Measurements from ENCODE around the gene IER5L. TPM values are rescaled to one million over a fixed set of nuclear protein-coding genes. Genes with fewer than 3 reads are reported as not detected.

Gene IER5L
- total RNA-seq, 2 donors from 2014 or later, result 23.5 to 35.0 TPM

DNA sequence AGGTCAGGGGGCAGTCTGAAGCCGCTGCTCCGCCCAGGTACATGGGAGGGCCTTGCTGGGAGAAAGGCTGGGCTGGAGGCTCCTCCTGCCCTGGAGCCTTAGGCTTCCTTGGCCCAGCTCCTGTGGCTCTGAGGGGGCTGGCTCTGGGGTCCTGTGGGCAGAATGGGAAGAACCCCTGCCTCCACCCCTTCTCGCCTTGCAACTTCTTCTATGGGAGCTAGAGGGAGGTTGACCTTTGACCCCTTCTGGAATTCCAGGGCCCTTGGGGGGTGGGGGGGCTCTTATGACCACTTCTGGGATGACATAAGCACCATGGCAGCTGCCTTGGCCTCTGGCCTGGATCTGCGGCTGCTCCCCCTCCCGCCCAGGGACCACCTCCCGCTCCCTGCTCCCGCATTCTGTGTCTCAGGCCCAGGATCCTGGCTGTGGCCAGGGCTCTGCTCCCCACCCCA is 32.2 kb downstream of the IER5L start:
- no peak for DNase-seq (ENCODE audit: low spot score)
- intact Hi-C loops (cut with DNase I), result loop anchor here in 1 of 2 donors (10.0 kb wide), 1 partner anchor 349 kb away; no protein-coding TSS in a partner anchor

DNA sequence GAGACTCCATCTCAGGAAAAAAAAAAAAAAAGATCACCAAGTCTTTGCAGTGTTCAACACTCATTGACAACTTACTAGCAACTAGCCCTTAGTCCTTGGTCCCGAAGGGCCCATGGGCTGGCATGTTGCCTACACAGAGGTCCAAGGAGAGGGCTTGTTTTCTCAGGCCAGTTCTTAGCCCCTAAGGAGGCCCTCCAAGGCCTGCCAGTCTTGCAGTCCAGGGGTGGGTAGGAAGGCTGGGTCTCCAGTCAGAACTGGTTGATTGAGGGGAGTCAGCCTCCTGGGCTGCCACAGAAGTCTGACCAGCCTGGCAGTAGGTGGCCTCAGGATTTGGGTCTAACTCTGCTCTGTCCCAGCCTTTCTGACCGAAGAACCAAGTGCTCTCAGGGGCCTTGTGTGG is 32.7 kb downstream of the IER5L start:
- intact Hi-C loops (cut with DNase I), result loop anchor here in 1 of 2 donors (10.0 kb wide), 1 partner anchor 349 kb away; no protein-coding TSS in a partner anchor
- DNase-seq (ENCODE audit: low spot score), result no peak

- peak; percentile 97 for DNase-seq (ENCODE audit: low spot score)
- intact Hi-C loops (cut with DNase I), result loop anchor here (5.0 to 10.0 kb wide), 4 partner anchors 34 to 354 kb away; partner anchors contain the start of gene IER5L (in 1 of the 2)
Measured at GRCh38 chr9:129143031-129143927, 34.8 kb downstream of the IER5L start.

DNA sequence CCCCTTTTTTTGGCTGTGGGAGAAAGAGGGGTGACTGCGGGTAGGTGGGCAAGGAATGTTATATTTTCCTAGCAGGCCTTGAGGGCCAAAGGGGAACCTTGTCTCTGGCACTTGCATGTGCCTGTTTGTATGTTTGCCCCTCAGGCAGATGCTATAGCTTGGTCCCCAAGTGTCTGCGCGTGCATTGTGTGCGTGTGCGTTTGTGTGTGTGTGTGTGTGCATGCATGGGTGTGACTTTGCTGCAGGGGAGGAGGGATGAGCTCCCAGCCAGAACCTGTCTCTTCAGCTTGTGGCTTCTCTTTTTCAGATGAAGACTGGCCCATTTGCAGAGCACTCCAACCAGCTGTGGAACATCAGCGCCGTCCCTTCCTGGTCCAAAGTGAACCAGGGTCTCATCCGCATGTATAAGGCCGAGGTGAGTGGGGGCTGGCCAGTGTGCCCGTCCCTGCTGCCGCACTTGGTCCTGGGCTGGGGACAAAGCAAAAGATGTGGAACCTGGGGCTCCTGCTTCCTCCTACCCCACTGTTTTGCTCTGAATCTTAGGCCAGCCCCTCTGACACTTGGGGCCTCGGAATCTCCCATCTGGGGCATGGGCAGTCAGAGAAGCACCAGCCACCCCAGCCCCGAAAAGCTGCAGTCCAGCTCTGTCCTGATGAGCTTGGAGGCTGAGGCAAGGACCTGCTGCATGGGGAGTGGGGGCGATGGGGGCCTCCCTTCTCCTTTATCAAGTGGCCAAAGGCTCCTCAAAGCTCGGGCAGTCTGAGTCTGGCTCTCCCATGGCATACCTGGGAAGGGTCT is 35.7 kb downstream of the IER5L start:
- DNase-seq (ENCODE audit: low spot score), result no peak
- intact Hi-C loops (cut with DNase I), result loop anchor here (5.0 to 10.0 kb wide), 4 partner anchors 35 to 355 kb away; partner anchors contain the start of gene IER5L (in 1 of the 2)

DNA sequence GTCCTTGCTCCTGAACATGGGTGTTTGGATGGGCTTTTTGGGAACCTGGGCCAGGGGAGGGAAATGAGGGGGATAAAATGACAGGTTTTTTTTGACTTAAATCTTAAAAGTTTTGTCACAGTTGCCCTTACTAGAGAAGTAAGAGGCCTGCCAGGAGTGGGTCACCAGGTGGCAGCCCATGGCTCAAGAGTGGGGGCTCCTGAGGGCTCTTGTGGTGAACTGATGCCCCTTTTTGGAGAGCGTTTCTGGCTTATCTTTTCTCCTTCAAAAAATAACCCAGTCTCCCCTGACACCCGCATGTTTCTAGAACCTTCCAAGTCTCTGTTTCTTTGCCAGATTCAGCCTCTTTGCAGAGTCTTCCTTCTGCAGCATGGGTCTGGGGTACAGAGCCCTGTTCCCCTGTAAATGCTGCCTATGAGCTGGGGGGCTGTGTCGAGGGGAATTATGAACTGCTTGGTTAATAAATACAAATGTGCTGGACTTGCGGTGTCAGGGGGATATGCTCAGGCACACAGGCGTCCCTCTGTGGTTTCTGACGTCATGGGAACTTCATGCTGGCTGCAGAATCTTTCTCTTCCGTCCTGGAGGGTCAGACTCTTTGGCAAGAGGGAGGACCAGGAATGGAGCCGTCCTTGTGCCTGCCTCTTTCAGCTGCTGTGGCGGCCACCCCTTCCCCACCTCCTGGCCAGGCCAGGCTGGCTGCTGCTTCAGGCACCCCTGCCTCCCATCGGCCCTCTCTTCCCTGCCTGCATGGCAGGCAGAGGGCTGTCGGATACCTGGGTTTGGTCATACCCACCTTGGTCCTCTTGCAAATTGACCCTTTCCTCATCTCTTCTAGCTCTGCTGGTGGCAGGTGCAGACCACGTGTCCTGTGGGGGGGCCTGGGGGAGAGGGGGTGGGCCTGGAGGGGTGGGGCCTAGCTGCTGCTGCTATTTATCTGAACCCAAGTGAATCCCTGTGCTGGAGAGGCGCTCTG is 36.7 kb downstream of the IER5L start:
- DNase-seq (ENCODE audit: low spot score), result no peak
- intact Hi-C loops (cut with DNase I), result loop anchor here (5.0 to 10.0 kb wide), 4 partner anchors 36 to 356 kb away; partner anchors contain the start of gene IER5L (in 1 of the 2)

DNA sequence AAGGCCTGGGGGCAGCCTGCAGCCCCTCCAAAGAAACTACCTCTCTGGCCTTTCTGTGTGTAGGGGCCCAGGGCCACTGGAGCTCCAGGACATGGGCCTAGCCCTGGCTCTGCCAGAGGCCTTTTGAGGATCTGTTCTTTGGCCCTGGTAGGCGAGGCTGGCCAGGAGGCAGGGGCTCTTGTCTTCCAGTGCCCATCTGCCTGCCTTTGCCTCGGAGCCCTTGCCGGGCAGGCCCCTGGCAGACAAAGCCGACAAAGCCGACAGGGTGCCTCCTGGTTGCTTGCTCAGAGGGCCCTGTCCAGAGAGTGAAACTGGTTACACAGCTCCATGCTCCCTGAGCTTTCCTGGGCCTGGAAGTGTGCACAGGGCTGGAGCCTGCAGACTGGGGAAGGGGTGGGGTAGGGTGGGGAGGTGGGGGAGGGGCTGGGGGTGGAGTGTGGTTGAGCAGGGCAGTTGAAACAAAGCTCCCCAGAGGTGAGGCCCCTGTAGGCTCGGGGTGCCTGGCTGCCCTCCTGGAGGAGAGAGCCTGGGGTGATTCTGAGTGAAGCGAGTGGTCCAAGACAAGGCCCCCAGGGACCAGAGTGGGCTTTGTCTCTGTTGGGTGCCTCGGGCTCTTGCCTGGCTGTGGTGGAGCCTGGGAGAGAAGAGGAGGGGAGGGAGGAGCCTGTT is 37.5 kb downstream of the IER5L start:
- intact Hi-C loops (cut with DNase I), result loop anchor here (5.0 to 10.0 kb wide), 4 partner anchors 37 to 357 kb away; partner anchors contain the start of gene IER5L (in 1 of the 2)
- DNase-seq (ENCODE audit: low spot score), result no peak

- intact Hi-C loops (cut with DNase I), result loop anchor here (1.0 to 10.0 kb wide), 6 partner anchors 37 to 645 kb away; partner anchors contain the start of gene IER5L (in 1 of the 2)
- peak; percentile 97 for DNase-seq (ENCODE audit: low spot score)
Measured at GRCh38 chr9:129139993-129140396, 38.1 kb downstream of the IER5L start.

GRCh38 chr9:129139233-129139992 is 38.6 kb downstream of the IER5L start:
- peak; percentile 89 for DNase-seq (ENCODE audit: low spot score)
- intact Hi-C loops (cut with DNase I), result loop anchor here (1.0 to 10.0 kb wide), 2 partner anchors 471 to 645 kb away; no protein-coding TSS in a partner anchor

DNA sequence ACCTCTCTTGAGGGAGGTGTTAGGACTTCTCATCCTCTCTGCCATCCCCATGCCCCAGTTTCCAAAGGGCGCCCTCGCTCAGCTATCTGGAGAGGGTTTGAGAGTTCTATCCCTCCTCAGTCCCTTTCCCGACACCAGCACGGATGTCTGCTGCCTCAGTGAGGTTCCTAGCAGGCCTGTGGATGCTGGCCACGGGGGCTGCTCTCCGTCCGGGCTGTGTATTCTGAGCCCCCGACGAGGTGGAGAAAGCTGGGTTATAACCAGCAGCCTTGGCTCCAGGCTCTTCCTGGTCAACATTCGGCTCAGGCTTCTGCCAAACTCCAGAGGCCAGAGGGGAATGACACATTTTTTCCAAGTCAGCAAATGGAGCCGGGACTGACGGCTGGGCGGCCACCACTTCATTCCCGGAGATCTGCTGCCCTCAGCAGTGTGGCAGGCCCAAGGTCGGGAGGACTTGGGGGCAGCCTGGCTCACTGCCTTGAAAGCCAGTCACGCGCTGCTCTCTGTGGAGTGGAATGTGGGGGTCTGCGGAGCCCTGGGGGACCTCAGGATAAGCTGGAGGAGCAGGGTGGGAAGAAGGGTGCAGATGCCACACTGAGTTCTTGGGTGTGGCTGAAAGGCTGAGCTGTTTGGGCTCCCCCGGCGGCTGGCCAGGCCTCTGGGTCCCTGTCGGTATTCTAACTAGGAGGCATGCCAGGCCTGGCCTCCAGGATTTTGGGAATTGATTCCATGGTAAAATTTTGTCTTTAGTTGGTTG is 39.4 kb downstream of the IER5L start:
- DNase-seq (ENCODE audit: low spot score), result peak; percentile 92
- intact Hi-C loops (cut with DNase I), result loop anchor here (1.0 to 10.0 kb wide), 2 partner anchors 472 to 646 kb away; no protein-coding TSS in a partner anchor

DNA sequence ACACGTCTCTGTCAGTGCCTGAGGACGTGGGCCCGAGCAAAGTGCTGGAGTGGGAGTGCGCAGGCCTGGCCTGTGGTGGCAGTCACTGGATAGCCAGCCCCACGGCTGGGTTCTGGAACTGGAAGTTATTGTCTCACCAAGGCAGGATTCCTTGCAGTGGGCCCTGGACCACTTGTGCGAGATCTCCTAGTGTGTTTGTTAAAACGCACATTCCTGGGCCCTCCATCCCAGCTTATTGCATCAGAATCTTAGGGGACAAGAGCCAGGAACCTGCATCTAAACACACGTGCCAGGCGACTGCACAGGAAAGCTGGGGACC is 40.0 kb downstream of the IER5L start:
- no peak for DNase-seq (ENCODE audit: low spot score)
- intact Hi-C loops (cut with DNase I), result loop anchor here in 1 of 2 donors (10.0 kb wide), 1 partner anchor 647 kb away; no protein-coding TSS in a partner anchor

GRCh38 chr9:129137292-129138143 is 40.5 kb downstream of the IER5L start:
- intact Hi-C loops (cut with DNase I), result loop anchor here in 1 of 2 donors (10.0 kb wide), 1 partner anchor 647 kb away; no protein-coding TSS in a partner anchor
- no peak for DNase-seq (ENCODE audit: low spot score)

DNA sequence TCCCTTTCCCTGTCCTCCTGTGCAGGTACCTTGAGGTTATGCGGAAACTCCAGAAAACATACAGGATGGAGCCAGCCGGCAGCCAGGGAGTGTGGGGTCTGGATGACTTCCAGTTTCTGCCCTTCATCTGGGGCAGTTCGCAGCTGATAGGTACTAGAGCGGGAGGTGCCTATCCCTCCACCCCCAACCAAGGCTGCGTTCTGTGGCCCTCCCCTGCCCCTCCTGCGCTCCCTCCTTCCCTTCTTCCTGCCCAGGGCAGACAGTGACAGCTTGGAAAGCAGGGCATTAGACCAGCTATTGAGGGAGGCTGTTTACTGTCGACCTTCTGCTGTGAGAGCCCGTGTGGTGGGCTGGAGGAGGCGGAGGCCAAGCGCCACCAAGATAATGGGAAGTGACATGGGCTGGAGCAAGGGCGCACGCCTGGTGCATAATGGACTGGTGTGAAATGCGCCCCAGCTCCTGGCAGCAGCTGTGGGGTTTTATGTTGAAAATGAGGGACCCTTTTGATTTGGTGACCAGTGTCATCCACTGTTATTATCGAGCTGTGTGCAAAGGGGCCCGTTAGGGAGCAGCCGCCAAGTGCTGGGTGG is 41.5 kb downstream of the IER5L start:
- no peak for DNase-seq (ENCODE audit: low spot score)
- intact Hi-C loops (cut with DNase I), result loop anchor here in 1 of 2 donors (10.0 kb wide), 1 partner anchor 648 kb away; no protein-coding TSS in a partner anchor

- no peak for DNase-seq (ENCODE audit: low spot score)
- intact Hi-C loops (cut with DNase I), result loop anchor here in 1 of 2 donors (10.0 kb wide), 1 partner anchor 649 kb away; no protein-coding TSS in a partner anchor
Measured at GRCh38 chr9:129135476-129135875, 42.6 kb downstream of the IER5L start.

- no peak for DNase-seq (ENCODE audit: low spot score)
- intact Hi-C loops (cut with DNase I), result loop anchor here in 1 of 2 donors (2.0 to 10.0 kb wide), 2 partner anchors 478 to 652 kb away; no protein-coding TSS in a partner anchor
Measured at GRCh38 chr9:129133082-129133481, 45.0 kb downstream of the IER5L start.

Data from posterior vena cava (tissue), 2 donors.